ENCODE data around the gene LCMT1. TPM values are rescaled to one million over a fixed set of nuclear protein-coding genes. Genes with fewer than 3 reads are reported as not detected.

The LCMT1 gene
- total RNA-seq, 4 donors from 2014 or later: 25.1 to 31.6 (median 29.9) TPM

GRCh38 chr16:25217112-25217511 lies 105.6 kb downstream of the LCMT1 start:
- no peak for TF ChIP-seq CTCF (IDR thresholded peaks at IDR 0.05; ENCODE audit: low read depth)

- TF ChIP-seq CTCF (IDR thresholded peaks at IDR 0.05; ENCODE audit: low read depth): no peak
Measured at GRCh38 chr16:25217921-25218320, 106.4 kb downstream of the LCMT1 start.

GRCh38 chr16:25219070-25219737 lies 107.7 kb downstream of the LCMT1 start:
- no peak for TF ChIP-seq CTCF (IDR thresholded peaks at IDR 0.05; ENCODE audit: low read depth)

- TF ChIP-seq CTCF (IDR thresholded peaks at IDR 0.05; ENCODE audit: low read depth): no peak
Measured at GRCh38 chr16:25222959-25223358, 111.4 kb downstream of the LCMT1 start.

- no peak for TF ChIP-seq CTCF (IDR thresholded peaks at IDR 0.05; ENCODE audit: low read depth)
Measured at GRCh38 chr16:25223964-25224363, 112.4 kb downstream of the LCMT1 start.

GRCh38 chr16:25224731-25225319 lies 113.3 kb downstream of the LCMT1 start:
- TF ChIP-seq CTCF (IDR thresholded peaks at IDR 0.05; ENCODE audit: low read depth): no peak

Small RNA genes within 50 kb of the gene (small RNA-seq; reads per million reads assigned to genes)
- gene RN7SL557P: not detected

Other genes starting within 250 kb of the LCMT1 start
- 10 to 100 TPM; 41.3 to 84.6 (median 69.4) TPM for gene ARHGAP17, start 96.4 kb upstream of the LCMT1 start, total RNA-seq
- gene AQP8, start 105.2 kb downstream of the LCMT1 start, total RNA-seq: under 1 TPM in 2 of 4 donors, not detected in 2; 0.34 to 0.66 TPM
- gene ZKSCAN2, start 146.1 kb downstream of the LCMT1 start, total RNA-seq: 1 to 10 TPM; 3.2 to 6.2 (median 4.2) TPM

Measured in subcutaneous adipose tissue (tissue), 4 donors.